ENCODE measurements around the gene RNF114. TPM values are rescaled to one million over a fixed set of nuclear protein-coding genes. Genes with fewer than 3 reads are reported as not detected.

Gene RNF114
- total RNA-seq, 2 donors from 2014 or later: 82.4 to 128 TPM

DNA sequence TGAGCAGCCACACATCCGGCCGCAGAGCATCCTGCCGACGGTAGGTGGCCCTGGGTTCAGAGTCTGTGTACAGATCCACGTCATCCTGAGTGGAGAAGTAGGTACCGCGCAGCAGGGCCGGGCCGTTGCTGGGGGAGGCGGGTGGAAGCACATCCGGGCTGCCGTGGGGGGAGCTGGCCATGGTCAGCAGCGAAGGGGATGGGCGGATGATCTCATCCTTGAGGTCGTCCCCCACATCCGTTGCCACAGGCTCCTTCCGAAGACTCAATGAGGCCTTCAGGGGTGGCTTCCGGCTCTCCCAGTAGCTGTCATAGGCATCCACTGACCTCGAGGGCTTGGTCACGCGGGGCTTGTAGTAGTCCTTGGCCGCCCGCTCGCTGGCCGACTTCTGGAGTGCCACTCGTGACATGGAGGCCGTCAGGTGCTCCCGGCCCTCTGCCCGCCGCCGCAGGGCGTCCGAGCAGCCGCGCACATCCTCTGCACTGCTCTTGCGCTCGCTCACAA lies 30.0 kb upstream of the RNF114 start:
- TF ChIP-seq, protein P1, sequence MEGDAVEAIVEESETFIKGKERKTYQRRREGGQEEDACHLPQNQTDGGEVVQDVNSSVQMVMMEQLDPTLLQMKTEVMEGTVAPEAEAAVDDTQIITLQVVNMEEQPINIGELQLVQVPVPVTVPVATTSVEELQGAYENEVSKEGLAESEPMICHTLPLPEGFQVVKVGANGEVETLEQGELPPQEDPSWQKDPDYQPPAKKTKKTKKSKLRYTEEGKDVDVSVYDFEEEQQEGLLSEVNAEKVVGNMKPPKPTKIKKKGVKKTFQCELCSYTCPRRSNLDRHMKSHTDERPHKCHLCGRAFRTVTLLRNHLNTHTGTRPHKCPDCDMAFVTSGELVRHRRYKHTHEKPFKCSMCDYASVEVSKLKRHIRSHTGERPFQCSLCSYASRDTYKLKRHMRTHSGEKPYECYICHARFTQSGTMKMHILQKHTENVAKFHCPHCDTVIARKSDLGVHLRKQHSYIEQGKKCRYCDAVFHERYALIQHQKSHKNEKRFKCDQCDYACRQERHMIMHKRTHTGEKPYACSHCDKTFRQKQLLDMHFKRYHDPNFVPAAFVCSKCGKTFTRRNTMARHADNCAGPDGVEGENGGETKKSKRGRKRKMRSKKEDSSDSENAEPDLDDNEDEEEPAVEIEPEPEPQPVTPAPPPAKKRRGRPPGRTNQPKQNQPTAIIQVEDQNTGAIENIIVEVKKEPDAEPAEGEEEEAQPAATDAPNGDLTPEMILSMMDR (IDR thresholded peaks at IDR 0.05): no peak
- H3K9me3 ChIP-seq: no peaks in the 10 kb centered on the region
- no peaks in the 10 kb centered on the region for H3K4me1 ChIP-seq (ENCODE audit: control insufficient read depth in 1 of 2, low read depth in 2 of 2)
- ATAC-seq (ENCODE audit: insufficient number of reproducible peaks, low FRiP score, low read depth) (no peak), DNase-seq (ENCODE audit: low spot score) (no peak)
- peaks cover 50% of the 10 kb centered on the region for H3K36me3 ChIP-seq
- no peak overlapping the region for H3K4me3 ChIP-seq
- H3K27ac ChIP-seq: no peak overlapping the region
- H3K27me3 ChIP-seq (replicated peaks; ENCODE audit: insufficient read depth): no peaks in the 10 kb centered on the region

DNA sequence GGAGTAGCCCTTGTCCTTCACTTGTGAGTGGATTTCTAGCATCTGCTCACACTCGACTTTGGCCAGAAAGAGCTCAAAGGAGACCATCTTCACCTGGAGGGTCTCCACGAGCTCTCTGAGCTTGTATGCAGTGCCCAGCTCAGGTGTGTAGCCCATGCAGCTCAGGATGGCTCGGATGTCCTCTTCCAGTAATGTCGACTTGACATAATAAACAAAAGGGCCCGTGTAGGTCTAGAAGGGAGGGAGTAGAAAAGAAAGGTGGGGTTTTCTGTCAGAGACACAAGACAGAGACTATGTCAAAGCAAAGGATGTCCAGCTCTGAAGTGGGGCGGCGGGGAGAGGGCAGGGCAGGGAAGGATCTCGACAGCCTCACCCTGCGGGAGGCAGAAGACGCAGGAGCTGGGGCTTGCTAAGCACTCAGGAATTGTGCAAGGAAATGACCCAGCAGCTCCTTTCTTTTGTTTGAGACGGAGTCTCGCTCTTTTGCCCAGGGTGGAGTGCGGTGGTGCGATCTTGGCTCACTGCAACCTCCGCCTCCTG lies 29.5 kb upstream of the RNF114 start:
- no peaks in the 10 kb centered on the region for H3K9me3 ChIP-seq
- H3K36me3 ChIP-seq: peaks cover 50% of the 10 kb centered on the region
- DNase-seq (ENCODE audit: low spot score) (no peak), ATAC-seq (ENCODE audit: insufficient number of reproducible peaks, low FRiP score, low read depth) (no peak)
- TF ChIP-seq, protein P1 (IDR thresholded peaks at IDR 0.05): no peak
- no peak overlapping the region for H3K27ac ChIP-seq
- H3K4me3 ChIP-seq: no peak overlapping the region
- H3K4me1 ChIP-seq (ENCODE audit: control insufficient read depth in 1 of 2, low read depth in 2 of 2): no peaks in the 10 kb centered on the region
- H3K27me3 ChIP-seq (replicated peaks; ENCODE audit: insufficient read depth): no peaks in the 10 kb centered on the region

DNA sequence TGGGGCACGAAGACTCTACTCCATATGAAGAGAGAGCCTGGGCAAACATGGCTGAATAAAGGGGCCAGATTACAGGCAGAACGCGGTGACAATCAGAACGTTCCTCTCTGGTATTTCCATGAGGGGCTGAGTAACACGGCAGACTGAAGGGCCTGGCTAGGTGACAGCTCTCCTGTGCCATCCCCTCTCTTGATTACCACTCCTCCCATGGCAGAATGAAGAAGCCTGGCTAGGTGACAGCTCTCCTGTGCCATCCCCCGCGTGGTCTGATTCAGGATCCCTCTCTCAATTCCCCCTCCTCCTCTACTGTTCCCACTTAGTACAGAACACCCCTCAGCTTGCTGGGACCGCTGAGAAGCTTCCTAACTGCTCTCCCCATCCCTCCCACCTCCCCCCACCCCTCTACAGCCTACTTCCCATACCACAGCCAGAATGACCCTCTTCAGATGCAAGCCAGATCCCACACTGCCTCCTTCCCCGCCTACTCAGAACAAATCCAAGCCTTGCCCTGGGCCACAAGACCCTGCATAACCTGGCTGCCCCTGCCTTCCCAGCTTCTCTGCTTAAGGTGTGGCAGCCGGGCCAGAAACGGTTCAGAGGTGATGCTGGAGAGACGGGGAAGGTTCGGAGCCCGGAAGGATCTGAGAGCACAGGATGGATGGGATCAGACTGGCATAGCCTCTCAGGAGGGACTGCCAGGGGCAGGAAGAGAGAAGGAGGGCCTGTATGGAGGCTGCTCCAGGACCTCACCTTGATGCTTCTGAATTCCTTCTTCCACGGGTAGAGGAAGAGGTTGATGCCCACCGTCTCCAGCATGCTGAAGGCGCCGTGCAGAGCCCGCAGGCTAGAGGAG lies 28.6 kb upstream of the RNF114 start:
- TF ChIP-seq, protein P1 (IDR thresholded peaks at IDR 0.05): no peak
- H3K36me3 ChIP-seq: peaks cover 50% of the 10 kb centered on the region
- peaks cover 0 to 5% of the 10 kb centered on the region in 2 donors for H3K4me1 ChIP-seq (ENCODE audit: control insufficient read depth in 1 of 2, low read depth in 2 of 2)
- H3K27ac ChIP-seq: no peak overlapping the region
- no peaks in the 10 kb centered on the region for H3K27me3 ChIP-seq (replicated peaks; ENCODE audit: insufficient read depth)
- DNase-seq (ENCODE audit: low spot score) (no peak), ATAC-seq (ENCODE audit: insufficient number of reproducible peaks, low FRiP score, low read depth) (no peak)
- no peak overlapping the region for H3K4me3 ChIP-seq
- H3K9me3 ChIP-seq: no peaks in the 10 kb centered on the region

DNA sequence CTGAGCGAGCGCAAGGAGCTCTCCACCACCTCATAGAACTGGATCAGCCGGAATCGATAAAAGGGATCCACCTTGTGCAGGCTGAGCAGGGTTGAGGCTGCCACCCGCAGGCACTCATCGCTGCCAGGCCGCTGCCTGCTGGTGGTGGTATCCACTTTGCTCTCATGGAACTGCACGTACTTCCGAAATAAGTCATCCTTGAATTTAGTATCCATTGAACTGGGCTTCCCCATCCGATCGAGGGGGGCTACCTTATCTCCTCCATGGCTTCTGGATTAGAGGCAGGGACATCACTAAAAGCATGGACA lies 28.0 kb upstream of the RNF114 start:
- no peak for DNase-seq (ENCODE audit: low spot score)
- no peak for ATAC-seq (ENCODE audit: insufficient number of reproducible peaks, low FRiP score, low read depth)
- no peak overlapping the region for H3K27ac ChIP-seq
- H3K4me3 ChIP-seq: no peak overlapping the region
- H3K9me3 ChIP-seq: no peaks in the 10 kb centered on the region
- TF ChIP-seq, protein P1 (IDR thresholded peaks at IDR 0.05): no peak
- H3K4me1 ChIP-seq (ENCODE audit: control insufficient read depth in 1 of 2, low read depth in 2 of 2): peaks cover 4 to 11% of the 10 kb centered on the region in 2 donors
- H3K36me3 ChIP-seq: peaks cover 50% of the 10 kb centered on the region
- no peaks in the 10 kb centered on the region for H3K27me3 ChIP-seq (replicated peaks; ENCODE audit: insufficient read depth)

DNA sequence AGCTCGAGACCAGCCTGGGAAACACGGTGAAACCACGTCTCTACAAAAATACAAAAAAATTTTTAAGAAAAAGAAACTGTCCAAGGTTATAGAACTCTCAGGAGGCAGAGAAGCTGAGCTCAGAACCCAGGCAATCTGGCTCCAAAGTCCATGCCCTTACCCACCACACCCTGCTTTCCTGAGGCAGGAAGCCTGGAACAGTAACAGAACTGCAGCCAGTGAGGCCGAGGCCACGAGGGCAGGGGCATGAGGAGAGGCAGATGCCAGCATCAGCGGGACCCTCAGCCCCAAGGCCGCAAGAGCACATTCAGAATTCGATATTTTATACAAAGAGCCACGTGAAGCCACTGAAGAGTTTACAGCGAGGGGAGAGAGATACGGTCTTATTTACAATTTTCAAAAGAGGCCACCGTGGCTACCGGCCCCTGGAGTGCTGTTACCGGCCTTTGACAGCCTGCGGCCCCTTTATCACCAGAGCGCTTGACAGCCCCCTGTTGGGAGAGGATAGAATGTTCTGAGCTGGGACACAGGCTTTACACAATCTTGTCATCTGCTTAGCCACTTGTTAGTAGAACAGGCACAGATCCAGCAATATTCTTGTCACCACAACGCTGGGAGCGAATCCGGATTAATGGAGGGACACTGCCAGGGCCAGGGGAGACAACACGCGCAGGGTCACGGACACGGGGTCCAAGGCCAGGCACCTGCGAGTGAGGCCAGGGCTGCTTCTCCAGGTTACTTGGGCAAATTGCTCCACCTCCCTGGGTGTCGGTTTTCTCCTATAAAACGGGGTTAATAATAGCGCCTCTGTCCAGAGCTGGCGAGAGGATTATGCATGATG lies 26.5 kb upstream of the RNF114 start:
- no peak overlapping the region for H3K27ac ChIP-seq
- no peak overlapping the region for H3K4me3 ChIP-seq
- TF ChIP-seq, protein P1 (IDR thresholded peaks at IDR 0.05): no peak
- H3K9me3 ChIP-seq: no peaks in the 10 kb centered on the region
- DNase-seq (ENCODE audit: low spot score) (no peak), ATAC-seq (ENCODE audit: insufficient number of reproducible peaks, low FRiP score, low read depth) (no peak)
- H3K27me3 ChIP-seq (replicated peaks; ENCODE audit: insufficient read depth): no peaks in the 10 kb centered on the region
- peaks cover 17 to 26% of the 10 kb centered on the region in 2 donors for H3K4me1 ChIP-seq (ENCODE audit: control insufficient read depth in 1 of 2, low read depth in 2 of 2)
- peaks cover 42% of the 10 kb centered on the region for H3K36me3 ChIP-seq
